ENCODE results near the gene PTS. TPM values are rescaled to one million over a fixed set of nuclear protein-coding genes. Genes with fewer than 3 reads are reported as not detected.
A peak's percentile ranks its signal among the peaks of the same experiment; 100 is the strongest.

PTS gene
- total and polyA plus RNA-seq, 9 of the 15 experiments (the other 6 are each of a cell fraction or from before 2014, with no cell fraction given), result 27.1 to 72.7 (median 41.1) TPM

DNA sequence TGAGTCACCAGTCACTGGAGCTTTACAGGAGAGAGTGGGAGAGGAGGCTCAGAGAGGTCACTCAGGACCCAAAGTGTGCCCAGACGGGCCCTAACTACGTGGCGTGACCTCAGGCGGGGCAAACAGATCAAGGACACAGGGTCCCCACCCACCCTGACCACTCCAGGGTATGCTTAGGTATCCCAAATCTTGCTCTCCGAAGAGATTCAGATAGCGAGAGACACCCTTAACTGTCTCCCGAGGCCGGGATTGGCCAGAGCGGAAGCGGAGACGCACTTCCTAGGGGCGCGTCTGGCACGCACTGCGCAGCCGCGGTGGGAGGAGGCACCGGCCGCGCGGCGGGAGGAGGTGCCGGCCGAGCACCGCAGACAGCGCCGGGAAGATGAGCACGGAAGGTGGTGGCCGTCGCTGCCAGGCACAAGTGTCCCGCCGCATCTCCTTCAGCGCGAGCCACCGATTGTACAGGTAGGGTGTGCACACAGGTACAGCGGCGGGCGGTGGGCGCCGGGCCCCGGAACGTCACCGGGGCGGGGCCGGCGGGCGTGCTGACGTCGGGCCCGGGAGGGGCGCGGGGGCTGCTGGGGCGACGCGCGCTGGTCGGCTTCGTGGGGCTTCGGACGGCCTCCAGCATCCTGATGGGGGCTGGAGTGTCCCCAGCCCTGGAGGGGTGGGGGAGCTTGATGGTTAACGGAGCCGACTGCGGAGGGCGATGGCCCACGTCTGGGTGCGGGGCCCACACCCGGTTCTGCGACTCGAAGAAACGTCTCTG, at the start of gene PTS (continued):
- TF ChIP-seq MEIS2 (IDR thresholded peaks at IDR 0.05; ENCODE audit: partially characterized antibody) (peak; percentile 64), CBX3 (IDR thresholded peaks at IDR 0.05; ENCODE audit: borderline replicate concordance in 1 of 2, low read length in 2 of 2) (peak in 1 of 2 experiments; percentile 19; a peak in 1 of 3 replicates), TAF7 (tag; IDR thresholded peaks at IDR 0.05) (0 out of 2 replicates have a peak, but pooled peaks have one; percentile 30), JUN (IDR thresholded peaks at IDR 0.05; ENCODE audit: borderline replicate concordance, low read depth, low read length) (no peak), JUN (CRISPR knock-in tag; IDR thresholded peaks at IDR 0.05; ENCODE audit: borderline replicate concordance) (peak; percentile 25; the same call in 1 of the 2 replicates), ZNF740 (CRISPR knock-in tag; IDR thresholded peaks at IDR 0.05) (peak; percentile 48), ZNF740 (tag; IDR thresholded peaks at IDR 0.05) (no peak), DMBX1 (CRISPR knock-in tag; IDR thresholded peaks at IDR 0.05; ENCODE audit: borderline replicate concordance) (0 out of 2 replicates have a peak, but pooled peaks have one; percentile 29)
- TF ChIP-seq, protein P1, sequence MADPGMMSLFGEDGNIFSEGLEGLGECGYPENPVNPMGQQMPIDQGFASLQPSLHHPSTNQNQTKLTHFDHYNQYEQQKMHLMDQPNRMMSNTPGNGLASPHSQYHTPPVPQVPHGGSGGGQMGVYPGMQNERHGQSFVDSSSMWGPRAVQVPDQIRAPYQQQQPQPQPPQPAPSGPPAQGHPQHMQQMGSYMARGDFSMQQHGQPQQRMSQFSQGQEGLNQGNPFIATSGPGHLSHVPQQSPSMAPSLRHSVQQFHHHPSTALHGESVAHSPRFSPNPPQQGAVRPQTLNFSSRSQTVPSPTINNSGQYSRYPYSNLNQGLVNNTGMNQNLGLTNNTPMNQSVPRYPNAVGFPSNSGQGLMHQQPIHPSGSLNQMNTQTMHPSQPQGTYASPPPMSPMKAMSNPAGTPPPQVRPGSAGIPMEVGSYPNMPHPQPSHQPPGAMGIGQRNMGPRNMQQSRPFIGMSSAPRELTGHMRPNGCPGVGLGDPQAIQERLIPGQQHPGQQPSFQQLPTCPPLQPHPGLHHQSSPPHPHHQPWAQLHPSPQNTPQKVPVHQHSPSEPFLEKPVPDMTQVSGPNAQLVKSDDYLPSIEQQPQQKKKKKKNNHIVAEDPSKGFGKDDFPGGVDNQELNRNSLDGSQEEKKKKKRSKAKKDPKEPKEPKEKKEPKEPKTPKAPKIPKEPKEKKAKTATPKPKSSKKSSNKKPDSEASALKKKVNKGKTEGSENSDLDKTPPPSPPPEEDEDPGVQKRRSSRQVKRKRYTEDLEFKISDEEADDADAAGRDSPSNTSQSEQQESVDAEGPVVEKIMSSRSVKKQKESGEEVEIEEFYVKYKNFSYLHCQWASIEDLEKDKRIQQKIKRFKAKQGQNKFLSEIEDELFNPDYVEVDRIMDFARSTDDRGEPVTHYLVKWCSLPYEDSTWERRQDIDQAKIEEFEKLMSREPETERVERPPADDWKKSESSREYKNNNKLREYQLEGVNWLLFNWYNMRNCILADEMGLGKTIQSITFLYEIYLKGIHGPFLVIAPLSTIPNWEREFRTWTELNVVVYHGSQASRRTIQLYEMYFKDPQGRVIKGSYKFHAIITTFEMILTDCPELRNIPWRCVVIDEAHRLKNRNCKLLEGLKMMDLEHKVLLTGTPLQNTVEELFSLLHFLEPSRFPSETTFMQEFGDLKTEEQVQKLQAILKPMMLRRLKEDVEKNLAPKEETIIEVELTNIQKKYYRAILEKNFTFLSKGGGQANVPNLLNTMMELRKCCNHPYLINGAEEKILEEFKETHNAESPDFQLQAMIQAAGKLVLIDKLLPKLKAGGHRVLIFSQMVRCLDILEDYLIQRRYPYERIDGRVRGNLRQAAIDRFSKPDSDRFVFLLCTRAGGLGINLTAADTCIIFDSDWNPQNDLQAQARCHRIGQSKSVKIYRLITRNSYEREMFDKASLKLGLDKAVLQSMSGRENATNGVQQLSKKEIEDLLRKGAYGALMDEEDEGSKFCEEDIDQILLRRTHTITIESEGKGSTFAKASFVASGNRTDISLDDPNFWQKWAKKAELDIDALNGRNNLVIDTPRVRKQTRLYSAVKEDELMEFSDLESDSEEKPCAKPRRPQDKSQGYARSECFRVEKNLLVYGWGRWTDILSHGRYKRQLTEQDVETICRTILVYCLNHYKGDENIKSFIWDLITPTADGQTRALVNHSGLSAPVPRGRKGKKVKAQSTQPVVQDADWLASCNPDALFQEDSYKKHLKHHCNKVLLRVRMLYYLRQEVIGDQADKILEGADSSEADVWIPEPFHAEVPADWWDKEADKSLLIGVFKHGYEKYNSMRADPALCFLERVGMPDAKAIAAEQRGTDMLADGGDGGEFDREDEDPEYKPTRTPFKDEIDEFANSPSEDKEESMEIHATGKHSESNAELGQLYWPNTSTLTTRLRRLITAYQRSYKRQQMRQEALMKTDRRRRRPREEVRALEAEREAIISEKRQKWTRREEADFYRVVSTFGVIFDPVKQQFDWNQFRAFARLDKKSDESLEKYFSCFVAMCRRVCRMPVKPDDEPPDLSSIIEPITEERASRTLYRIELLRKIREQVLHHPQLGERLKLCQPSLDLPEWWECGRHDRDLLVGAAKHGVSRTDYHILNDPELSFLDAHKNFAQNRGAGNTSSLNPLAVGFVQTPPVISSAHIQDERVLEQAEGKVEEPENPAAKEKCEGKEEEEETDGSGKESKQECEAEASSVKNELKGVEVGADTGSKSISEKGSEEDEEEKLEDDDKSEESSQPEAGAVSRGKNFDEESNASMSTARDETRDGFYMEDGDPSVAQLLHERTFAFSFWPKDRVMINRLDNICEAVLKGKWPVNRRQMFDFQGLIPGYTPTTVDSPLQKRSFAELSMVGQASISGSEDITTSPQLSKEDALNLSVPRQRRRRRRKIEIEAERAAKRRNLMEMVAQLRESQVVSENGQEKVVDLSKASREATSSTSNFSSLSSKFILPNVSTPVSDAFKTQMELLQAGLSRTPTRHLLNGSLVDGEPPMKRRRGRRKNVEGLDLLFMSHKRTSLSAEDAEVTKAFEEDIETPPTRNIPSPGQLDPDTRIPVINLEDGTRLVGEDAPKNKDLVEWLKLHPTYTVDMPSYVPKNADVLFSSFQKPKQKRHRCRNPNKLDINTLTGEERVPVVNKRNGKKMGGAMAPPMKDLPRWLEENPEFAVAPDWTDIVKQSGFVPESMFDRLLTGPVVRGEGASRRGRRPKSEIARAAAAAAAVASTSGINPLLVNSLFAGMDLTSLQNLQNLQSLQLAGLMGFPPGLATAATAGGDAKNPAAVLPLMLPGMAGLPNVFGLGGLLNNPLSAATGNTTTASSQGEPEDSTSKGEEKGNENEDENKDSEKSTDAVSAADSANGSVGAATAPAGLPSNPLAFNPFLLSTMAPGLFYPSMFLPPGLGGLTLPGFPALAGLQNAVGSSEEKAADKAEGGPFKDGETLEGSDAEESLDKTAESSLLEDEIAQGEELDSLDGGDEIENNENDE (IDR thresholded peaks at IDR 0.05; ENCODE audit: low read depth, low read length), result no peak
- TF ChIP-seq, protein P2, sequence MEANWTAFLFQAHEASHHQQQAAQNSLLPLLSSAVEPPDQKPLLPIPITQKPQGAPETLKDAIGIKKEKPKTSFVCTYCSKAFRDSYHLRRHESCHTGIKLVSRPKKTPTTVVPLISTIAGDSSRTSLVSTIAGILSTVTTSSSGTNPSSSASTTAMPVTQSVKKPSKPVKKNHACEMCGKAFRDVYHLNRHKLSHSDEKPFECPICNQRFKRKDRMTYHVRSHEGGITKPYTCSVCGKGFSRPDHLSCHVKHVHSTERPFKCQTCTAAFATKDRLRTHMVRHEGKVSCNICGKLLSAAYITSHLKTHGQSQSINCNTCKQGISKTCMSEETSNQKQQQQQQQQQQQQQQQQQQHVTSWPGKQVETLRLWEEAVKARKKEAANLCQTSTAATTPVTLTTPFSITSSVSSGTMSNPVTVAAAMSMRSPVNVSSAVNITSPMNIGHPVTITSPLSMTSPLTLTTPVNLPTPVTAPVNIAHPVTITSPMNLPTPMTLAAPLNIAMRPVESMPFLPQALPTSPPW (CRISPR knock-in tag; IDR thresholded peaks at IDR 0.05), result peak; percentile 96

Measured in K562 (cell line).